Suppressor macrophage treated with lipopolysaccharide for 1 hour (primary cell): ENCODE data around the gene ZCCHC7.
"Not testable (repeated sequence)": the region's sequence is repeated elsewhere in the genome, so short reads cannot be mapped to it uniquely, and the experiment has no call there.

ENCODE experiments used
- DNase-seq, 3 donors: peaks; one replicate each; pipeline ENCODE4 v3.0.0-alpha.2; 2020 to 2022

The ZCCHC7 gene

GRCh38 chr9:37380570-37380969 lies 260.2 kb downstream of the ZCCHC7 start:
- no peak for DNase-seq

- DNase-seq, result no peak
These were observed 260.8 kb downstream of the ZCCHC7 start for GRCh38 chr9:37381094-37381741.

DNA sequence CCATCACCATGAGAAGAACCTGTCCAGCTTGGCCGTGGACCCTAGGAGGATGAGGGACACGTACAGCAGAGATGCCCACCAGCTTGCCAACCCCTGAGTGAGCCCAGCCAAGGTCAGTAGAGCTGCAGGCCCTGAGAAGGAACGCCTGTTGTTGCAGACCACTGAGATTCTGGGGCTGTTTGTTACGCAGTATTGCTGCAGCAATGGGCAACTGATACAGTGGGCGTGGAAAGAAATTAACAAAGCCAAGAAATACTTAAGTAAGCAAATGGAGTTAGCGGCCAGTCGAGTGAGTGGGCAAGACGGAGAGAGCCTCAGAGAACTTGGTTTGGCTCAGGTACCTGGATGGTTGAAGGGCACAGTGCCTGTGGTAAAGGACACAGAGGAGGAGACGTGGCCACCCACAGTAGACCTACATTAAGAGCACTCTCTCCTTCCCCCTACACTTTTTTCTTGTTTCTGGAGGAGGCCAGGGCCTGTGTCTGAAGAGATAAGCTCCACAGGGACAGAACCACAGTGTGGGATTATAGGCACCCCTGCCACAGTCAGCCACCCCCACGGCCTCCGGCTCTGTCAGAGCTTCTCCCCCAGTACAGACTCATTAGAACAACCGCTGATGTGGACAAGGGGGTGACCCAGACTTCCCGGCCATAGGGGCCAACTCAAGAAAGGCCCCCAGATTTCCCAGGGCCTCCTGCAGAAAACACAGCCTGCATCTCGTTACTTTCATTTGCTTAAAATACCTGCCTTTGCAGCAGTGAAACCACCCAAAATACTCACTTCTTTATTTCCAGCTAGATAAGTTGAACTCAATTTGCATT lies 262.0 kb downstream of the ZCCHC7 start:
- no peak for DNase-seq

GRCh38 chr9:37382982-37383357 lies 262.6 kb downstream of the ZCCHC7 start:
- no peak for DNase-seq

DNA sequence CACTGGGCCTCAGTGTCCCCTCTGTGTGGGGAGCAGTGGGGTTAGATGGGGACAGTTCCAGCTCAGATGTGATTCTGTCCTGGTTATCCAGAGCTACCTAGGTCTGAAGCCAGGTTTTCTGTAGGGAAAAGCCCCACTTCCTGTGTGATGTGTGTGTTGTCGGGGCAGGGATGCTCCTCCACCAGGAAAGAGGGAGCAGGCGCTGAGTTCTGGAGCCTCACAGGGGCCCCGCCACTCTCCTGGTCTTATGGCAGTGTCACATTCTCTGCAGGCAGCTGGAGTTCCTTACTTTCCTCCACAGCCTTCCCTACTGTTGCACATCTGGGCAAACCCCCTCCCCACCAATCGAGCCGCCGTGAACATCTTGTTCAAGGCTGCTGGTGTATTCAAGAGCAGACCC lies 263.0 kb downstream of the ZCCHC7 start:
- DNase-seq, result no peak

DNA sequence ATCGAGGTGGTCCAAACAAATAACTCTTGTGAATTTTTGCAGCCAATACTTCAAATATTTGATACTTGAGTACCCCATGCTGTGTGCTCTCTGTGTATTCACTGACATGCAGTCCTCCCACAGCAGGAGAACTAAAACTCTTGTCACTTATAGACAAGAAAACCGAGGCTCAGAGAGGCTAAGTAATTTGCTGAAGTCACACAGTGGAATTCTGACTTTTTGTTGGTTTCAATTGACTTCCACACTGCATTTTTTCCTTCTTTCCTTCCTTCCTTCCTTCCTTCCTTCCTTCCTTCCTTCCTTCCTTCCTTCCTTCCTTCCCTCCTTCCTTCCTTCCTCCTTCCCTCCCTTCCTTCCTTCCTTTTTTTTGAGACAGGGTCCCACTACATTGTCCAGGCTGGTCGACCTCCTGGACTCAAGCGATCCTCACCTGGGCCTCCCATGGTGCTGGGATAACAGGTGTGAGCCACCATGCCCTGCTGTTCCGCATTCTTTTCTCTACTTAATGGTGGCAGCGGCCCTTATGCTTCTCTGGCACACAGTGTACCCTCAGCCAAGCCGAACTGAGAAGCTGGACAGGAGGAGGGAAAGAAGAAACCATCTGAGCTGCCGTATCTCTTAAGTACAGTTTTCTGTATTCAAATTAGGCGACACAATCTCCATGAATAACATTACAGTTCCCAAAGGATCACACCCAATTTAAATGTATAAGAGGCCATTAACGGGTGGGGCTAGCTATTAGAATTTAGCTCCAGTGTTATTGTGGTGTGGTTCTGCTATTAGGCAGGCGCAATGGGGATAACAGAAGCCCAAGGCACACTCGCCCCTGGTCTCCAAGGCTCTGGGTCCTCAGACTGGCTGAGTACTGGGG lies 263.7 kb downstream of the ZCCHC7 start:
- no peak for DNase-seq

DNA sequence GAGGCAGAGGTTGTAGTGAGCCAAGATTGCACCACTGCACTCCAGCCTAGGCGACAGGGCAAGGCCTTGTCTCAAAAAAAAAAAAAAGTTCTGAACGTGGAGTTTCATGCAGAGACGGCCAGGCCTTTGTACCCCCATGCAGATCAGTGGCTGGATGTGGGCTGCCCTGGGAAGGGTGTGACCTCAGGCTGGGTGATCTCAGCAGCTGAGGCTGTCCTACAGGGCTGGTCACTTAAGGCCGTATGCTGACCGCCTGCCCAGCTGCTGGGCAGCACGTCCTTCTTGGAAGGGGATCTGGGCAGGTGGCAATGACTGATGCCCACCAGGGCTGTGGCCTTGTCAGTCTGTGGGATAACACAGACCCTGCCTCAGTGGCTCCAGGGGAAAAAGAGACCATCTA lies 264.9 kb downstream of the ZCCHC7 start:
- DNase-seq, result no peak

GRCh38 chr9:37386988-37387387 lies 266.6 kb downstream of the ZCCHC7 start:
- no peak for DNase-seq

GRCh38 chr9:37390759-37391158 lies 270.4 kb downstream of the ZCCHC7 start:
- DNase-seq, result peak in 2 of 3 donors; percentile 10 to 28

DNA sequence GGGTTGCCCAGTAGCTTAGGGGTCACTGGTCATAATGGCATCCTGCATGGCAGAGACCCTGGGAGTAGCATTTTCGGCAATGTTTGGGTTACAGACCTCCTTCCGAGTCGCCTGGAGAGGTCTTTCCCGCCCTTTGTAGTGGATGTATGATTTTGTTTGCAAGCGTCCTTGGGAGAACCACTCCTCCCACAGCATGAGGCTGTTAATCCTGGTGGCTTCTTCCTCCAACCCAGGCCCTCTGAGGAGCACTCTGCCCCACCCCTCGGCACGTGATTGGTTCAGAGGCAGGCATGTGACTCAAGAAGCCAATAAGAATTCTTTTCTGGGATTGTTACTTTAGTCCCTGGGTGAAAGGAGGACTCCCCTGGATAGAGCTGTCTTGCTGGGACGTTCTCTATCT lies 271.9 kb downstream of the ZCCHC7 start:
- no peak for DNase-seq

- no peak for DNase-seq
These were observed 274.9 kb downstream of the ZCCHC7 start for GRCh38 chr9:37395229-37395628.

DNA sequence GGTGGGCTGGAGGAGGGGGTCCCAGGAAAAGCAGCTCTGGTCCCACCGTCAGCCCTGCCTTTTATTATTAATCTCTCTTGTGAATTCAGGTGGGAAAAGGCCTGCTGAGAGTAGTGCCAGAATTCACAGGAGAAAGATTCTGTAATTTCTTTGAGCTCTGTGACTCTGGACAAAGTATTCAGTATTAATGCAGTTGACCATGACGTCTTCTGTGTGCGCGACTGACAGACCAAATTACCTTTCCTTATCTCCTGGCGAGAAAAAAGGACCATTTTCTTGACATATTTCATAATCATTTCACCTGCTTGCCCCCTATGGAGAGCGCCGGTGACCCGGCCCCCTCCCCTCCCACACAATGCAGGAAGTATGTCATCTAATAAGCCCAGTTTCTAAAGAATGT lies 275.3 kb downstream of the ZCCHC7 start:
- DNase-seq, result no peak

- DNase-seq, result not testable (repeated sequence)
These were observed 277.6 kb downstream of the ZCCHC7 start for GRCh38 chr9:37397948-37398347.

GRCh38 chr9:37398464-37399025 lies 278.2 kb downstream of the ZCCHC7 start:
- DNase-seq, result no peak

DNA sequence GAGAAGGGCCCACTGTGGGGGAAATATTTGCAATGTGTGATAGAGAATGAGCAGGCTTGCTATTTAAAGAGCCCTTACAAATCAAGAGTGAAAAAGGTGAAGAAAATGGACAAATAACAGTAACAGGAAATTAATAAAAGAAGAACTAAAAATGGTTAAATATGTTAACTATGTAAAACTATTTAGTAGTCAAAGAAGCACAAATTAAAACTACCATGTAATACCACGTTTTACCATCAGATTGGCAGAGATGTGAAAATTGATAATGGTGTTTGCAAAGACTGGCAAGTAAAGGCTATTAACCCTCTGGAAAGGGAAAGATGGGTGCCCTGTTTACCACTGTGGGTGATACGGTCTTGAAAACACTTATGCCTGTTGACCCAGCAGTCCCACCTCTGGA lies 279.0 kb downstream of the ZCCHC7 start:
- no peak for DNase-seq

DNA sequence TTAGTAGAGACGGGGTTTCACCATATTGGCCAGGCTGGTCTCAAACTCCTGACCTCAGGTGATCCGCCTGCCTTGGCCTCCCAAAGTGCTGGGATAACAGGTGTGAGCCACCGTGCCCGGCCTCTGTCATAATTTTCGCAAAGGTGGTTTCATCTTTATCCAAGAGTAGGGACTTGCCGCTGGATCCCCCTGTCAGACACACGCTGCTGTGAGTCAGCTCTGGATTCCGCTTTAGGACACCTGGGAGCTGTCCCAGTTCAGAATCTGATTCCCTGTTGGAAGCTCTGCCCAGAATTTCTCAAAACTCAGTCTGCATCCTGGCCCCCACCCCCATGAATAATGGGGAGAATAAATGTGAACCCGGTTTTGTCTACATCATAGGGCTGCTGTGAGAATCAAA lies 284.2 kb downstream of the ZCCHC7 start:
- DNase-seq, result no peak

DNA sequence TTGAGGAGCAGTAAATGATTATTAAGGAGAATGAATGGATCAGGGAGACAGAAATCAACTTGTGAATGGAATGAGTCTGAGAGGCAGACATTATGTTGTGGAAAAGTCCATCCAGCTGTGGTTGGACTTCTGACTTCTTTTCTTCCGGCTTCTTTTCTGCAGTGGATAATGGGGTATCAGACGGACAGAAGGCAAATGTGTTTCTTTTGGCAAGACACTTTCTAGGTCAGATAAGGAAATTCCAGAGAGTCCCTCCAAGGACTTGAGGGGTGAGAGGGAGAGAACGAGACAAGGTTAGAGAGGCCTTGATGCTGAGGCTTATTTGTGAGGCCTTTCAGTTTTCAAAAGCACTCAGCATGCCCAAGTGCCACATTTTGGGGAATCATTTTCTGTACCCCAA lies 285.0 kb downstream of the ZCCHC7 start:
- DNase-seq, result no peak

DNA sequence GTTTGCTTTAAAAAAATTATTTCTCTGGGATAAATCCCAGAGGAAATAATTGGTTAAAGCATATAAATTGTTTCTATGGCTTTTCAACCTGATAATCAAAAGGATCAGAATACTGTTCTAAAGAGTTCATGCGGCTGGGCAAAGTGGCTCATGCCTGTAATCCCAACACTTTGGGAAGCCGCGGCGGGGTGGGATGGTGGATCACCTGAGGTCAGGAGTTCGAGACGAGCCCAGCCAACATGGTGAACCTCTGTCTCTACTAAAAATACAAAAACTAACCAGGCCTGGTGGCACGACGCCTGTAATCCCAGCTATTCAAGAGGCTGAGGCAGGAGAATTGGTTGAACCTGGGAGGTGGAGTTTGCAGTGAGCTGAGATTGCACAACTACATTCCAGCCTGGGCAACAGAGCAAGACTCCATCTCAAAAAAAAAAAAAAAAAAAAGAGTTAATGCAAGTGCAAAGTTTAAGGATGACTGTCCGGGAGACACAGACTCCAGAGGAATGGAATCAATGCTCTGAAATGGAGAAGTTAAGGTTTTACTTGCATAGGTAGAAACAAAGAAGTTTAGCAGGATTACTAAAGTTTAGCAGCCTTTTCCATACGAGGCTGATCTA lies 285.5 kb downstream of the ZCCHC7 start:
- no peak for DNase-seq

GRCh38 chr9:37406603-37407401 lies 286.4 kb downstream of the ZCCHC7 start:
- no peak for DNase-seq

DNA sequence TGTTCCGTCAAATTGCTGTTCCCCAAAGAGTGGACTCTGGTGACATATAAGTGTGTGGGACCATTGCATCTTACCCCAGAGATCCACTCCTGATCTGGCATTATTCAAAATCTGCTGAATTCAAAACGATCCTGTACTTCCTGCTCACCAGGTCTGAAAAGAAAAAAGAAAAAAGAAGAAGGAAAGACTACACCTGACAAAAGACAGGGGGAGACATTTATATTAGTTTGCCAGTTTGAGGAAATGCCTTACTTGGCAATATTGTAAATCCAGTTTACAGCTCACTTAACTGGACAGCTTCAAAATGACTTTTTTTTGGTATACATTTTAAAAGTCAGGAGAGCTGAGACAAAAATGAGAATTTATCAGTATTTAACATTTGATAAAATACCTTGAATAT lies 287.1 kb downstream of the ZCCHC7 start:
- DNase-seq, result no peak
